ENCODE measurements around the gene PRH2. TPM values are rescaled to one million over a fixed set of nuclear protein-coding genes. Genes with fewer than 3 reads are reported as not detected.
A peak's percentile ranks its signal among the peaks of the same experiment; 100 is the strongest.

Gene PRH2
- total RNA-seq (2014; rRNA removed; shearing (Covaris generic); ENCODE audit: low replicate concordance) = not detected in 2 replicates

DNA sequence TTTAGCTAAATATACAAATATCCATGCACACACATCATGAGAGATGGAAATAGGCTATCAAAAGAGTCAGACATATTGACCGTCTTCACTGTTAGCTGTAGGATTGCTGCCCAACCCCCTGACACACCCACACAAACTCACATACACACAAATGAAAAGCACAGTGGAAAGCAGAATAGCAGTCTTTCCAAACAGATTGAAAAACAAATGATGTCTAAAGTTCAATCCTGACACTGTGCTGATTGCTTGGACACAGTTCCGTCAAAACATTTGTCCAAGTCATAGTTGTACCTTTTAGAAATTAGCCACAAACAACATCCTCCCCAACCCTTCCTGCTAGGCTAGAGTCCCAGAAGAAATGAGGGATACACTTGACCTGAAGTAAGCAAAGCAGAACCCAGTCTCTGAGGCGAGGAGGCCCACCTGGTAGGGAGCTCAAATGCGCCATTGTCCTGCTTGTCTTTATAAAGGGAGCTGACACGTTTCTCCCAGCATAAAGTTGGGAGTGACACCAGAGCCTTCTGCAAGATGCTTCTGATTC is at the start of gene PRH2:
TSS of gene PRH2 (plus strand) at position 491 of the 541 bp plus-strand sequence. CDS start at position 529, 38 bp downstream.
- Histone ChIP-seq H3K9me3 (no peaks in the 10 kb centered on the region), H3K36me3 (no peaks in the 10 kb centered on the region), H3K4me3 (no peak within 1 kb of the TSS), H3K27me3 (no peaks in the 10 kb centered on the region)
- no peak for DNase-seq

DNA sequence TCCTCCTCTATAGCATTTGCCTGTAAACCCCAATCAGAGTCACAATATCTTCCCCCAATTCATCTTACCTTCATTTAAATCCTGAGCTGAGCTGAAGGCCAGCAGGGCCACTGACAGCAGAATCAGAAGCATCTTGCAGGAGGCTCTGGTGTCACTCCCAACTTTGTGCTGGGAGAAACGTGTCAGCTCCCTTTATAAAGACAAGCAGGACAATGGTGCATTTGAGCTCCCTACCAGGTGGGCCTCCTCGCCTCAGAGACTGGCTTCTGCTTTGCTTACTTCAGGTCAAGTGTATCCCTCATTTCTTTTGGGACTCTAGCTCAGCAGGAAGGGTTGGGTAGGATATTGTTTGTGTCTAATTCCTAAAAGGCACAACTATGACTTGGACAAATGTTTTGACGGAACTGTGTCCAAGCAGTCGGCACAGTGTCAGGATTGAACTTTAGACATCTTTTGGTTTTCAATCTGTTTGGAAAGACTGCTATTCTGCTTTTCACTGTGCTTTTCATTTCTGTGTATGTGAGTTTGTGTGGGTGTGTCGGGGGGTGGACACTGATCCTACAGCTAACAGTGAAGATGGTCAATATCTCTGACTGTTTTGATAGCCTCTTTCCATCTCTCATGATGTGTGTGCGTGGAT is 44.8 kb upstream of the PRH2 start, which contains the start of gene PRH1:
TSS of gene PRH1 (minus strand) at position 170 of the 640 bp plus-strand sequence. CDS start at position 132, 38 bp downstream.
- Histone ChIP-seq H3K27me3 (no peaks in the 10 kb centered on the region), H3K36me3 (no peaks in the 10 kb centered on the region), H3K9me3 (no peaks in the 10 kb centered on the region), H3K4me3 (no peak within 1 kb of the TSS)
- DNase-seq = no peak

DNA sequence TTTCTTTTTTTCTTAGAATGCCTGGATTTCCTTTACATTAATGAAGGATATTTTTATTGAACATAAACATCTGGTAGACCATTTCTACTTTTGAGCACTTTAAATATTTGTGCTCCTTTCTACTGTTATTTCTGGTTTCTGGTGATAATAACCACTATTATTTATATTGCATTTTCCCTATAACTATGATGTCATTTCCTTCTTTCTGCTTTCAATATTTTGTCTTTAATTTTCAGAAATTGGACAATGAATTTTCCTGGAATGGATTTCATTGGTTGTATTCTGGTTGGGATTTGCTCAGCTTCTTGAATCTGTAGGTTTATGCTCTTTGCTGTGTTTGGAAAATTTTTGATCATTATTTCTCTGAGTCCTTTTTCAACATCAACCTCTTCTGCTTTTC is 39.8 kb upstream of the PRH2 start:
- Histone ChIP-seq H3K9me3 (no peaks in the 10 kb centered on the region), H3K4me3 (no peak overlapping the region), H3K27me3 (no peaks in the 10 kb centered on the region), H3K36me3 (no peaks in the 10 kb centered on the region)
- DNase-seq = no peak

DNA sequence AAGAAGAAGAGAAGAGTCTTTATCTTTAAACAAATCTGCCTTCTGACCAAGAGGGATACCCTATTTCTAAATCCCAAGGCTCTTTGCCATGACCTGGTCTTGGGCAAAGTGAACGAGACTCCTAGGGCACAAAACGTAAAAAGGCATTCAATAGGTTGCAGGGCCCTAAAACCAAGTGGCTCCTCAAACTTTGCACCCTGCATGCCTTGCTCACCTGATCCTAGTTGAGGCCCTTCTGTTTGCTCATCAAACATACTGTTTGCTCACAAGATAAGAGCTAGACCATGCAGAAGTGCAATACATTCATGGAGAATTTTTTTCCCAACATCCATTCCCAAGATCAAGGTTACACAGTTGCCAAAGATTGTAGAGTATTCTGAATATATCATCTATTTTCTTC is 37.1 kb upstream of the PRH2 start:
- H3K4me3 ChIP-seq = no peak overlapping the region
- H3K9me3 ChIP-seq = no peaks in the 10 kb centered on the region
- no peaks in the 10 kb centered on the region for H3K36me3 ChIP-seq
- no peaks in the 10 kb centered on the region for H3K27me3 ChIP-seq
- DNase-seq = no peak

DNA sequence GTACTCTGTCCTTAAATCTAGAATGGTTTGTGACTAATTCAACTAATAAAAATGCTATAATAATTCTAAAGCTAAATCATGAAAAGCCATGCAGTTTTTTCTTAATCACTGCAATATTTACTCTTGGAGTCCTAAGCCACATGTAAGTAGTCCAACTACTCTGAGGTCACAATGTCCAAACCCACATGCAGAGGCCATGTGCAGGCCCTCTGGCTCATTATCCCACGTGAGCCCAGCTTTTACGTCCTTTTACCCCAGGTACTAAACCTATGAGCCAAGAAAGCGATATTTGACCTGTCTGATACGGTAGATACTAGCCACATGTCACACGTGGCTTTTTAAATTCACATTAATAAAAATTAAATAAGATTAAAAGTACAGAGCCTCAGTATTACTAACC is 32.2 kb upstream of the PRH2 start:
- no peak overlapping the region for H3K4me3 ChIP-seq
- DNase-seq = no peak
- no peaks in the 10 kb centered on the region for H3K36me3 ChIP-seq
- H3K27me3 ChIP-seq = no peaks in the 10 kb centered on the region
- no peaks in the 10 kb centered on the region for H3K9me3 ChIP-seq

DNA sequence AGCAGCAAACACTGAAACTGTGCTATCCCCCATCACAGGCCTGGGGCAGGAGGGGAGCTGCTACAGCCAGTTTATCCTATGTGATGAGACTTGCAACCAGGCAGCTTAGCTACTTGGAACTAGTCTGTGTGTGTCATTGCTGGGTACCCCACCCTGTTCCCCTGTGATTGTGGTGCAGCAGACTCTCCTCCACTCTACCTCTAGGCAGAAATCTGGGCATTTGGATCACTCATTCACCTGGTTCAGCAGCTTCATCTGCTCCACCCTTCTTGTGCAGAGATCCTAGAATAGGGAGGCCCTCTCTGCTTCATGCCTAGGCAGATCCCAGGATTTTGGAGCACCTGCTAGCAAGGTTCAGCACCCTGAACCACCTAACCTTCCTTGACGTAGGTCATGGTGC is 28.5 kb upstream of the PRH2 start:
- no peaks in the 10 kb centered on the region for H3K27me3 ChIP-seq
- peaks cover 8% of the 10 kb centered on the region for H3K9me3 ChIP-seq

DNA sequence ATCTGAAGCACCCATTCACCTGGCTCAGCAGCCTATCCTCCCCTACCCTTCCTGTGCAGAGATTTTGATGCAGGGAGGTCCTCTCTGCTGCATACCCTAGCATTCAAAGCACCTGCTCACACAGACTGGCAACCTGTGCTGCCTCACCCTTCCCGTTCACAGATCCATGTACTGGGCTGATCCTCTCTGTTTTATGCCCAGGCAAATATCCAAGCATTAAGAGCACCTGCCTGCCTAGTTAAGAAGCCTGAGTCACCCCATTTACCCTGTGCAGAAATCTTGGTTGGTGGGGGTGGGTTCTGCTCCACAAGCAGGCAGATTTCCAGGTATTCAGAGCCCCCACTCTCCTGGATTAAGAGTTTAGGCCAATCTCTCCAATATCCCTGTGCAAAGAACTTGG is 28.1 kb upstream of the PRH2 start:
- Histone ChIP-seq H3K36me3 (peaks cover 2% of the 10 kb centered on the region; the same call in 1 of the 2 replicates), H3K4me3 (no peak overlapping the region), H3K27me3 (no peaks in the 10 kb centered on the region), H3K9me3 (peaks cover 9% of the 10 kb centered on the region)
- DNase-seq = no peak

More for the DNA sequence above, 28.5 kb upstream of the PRH2 start:
- no peak for DNase-seq
- Histone ChIP-seq H3K4me3 (no peak overlapping the region), H3K36me3 (peaks cover 2% of the 10 kb centered on the region; the same call in 1 of the 2 replicates)

DNA sequence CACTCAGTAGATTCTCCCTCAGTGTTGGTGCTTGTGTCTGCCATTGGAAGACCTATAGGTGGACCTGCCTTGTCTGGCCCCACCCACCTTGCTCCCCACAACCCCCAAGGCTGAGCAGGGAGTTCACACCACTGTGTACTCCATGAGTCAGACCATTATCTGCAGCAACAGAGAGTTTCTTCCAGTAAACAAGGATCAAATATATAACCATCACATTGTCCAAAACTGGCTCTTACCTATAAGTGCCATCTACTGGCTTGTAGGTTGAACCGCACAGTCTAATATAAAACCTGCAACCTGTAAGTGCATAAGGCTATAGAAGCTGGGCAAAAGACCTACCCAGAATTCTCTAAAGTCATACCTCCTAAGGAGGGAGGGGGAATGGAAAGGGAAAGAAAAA is 27.6 kb upstream of the PRH2 start:
- peaks cover 2% of the 10 kb centered on the region; the same call in 1 of the 2 replicates for H3K36me3 ChIP-seq
- no peak overlapping the region for H3K4me3 ChIP-seq
- DNase-seq = no peak
- peaks cover 10% of the 10 kb centered on the region for H3K9me3 ChIP-seq
- no peaks in the 10 kb centered on the region for H3K27me3 ChIP-seq

DNA sequence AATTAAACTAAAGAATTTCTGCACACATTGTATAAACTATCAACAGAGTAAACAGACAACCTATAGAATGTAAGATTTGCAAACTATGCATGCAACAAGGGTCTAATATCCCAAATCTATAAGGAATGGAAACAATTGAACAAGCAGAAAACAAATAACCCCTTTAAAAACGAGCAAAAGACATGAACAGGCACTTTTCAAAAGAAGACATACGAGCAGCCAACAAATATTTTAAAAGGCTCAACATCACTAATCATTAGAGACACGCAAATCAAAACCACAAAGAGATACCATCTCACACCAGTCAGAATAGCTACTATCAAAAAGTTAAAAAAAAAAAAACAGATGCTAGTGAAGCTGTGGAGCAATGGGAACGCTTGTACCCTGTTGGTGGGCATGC is 24.4 kb upstream of the PRH2 start:
- H3K9me3 ChIP-seq = peaks cover 10% of the 10 kb centered on the region
- peaks cover 2% of the 10 kb centered on the region; the same call in 1 of the 2 replicates for H3K36me3 ChIP-seq
- DNase-seq = no peak
- no peak overlapping the region for H3K4me3 ChIP-seq
- H3K27me3 ChIP-seq = no peaks in the 10 kb centered on the region

DNA sequence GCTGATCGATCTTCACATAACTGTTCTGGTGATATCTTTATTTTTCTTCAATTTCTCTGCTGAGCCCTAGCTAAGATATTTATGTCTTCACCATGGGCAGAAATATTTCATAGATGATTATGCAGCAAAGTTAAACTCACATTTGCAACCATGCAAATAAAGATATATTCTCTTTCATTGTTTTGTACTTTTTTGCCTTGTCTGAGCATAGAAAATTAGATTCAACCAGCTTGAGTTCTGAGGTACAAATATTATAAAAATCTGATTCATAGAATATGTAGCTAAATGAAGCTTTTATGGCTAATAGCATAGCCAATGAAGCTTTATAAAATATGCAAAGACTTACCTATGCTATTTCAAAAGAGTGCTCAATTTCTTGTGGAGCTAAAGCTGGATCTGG is 19.6 kb upstream of the PRH2 start, which contains the start of gene TAS2R13:
TSS of gene TAS2R13 (minus strand) at position 101 of the 400 bp plus-strand sequence. CDS start 264 bp downstream, outside the sequence.
- H3K36me3 ChIP-seq = no peaks in the 10 kb centered on the region
- H3K4me3 ChIP-seq = no peak within 1 kb of the TSS
- DNase-seq = no peak
- H3K9me3 ChIP-seq = peaks cover 6% of the 10 kb centered on the region
- no peaks in the 10 kb centered on the region for H3K27me3 ChIP-seq

DNA sequence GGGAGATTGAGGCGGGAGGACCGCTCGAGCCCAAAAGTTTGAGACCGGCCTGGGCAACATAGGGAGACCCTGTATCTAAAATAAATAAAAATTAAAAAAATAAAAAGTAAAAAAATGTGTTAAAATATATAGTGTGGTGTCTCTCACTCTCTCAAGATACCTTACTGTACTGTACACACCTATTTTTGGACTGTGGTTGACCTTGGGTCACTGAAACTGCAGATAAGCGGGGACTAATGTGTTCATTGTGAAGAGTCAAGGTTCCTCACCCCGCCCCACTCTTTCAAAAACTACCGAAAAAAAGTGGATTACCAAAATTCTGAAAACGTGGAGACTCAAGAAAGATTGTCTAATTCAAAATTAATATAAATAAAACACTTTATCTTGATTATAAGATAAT is 18.7 kb upstream of the PRH2 start:
- H3K4me3 ChIP-seq = no peak overlapping the region
- no peaks in the 10 kb centered on the region for H3K36me3 ChIP-seq
- 0 out of 2 replicates have a peak, but pooled peaks cover 2% of the 10 kb centered on the region for H3K9me3 ChIP-seq
- H3K27me3 ChIP-seq = no peaks in the 10 kb centered on the region
- DNase-seq = no peak

DNA sequence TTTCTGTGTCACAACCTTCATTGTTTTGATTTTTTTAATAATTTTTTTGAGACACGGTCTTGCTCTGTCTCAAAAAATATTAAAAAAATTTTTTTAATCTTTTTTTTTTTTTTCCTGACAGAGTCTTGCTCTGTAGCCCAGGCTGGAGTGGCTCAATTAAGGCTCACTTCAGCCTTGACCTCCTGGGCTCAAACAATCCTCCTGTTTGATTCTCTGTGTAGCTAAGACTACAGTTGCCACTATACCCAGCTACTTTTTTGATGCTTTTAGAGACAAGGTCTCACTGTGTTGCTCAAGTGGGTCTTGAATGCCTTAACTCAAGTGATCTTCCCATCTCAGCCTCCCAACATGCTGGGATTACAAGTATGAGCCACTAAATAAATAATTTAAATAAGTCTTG is 9.2 kb upstream of the PRH2 start:
- H3K27me3 ChIP-seq = no peaks in the 10 kb centered on the region
- no peak for DNase-seq
- no peaks in the 10 kb centered on the region for H3K9me3 ChIP-seq
- no peaks in the 10 kb centered on the region for H3K36me3 ChIP-seq
- H3K4me3 ChIP-seq = no peak overlapping the region

DNA sequence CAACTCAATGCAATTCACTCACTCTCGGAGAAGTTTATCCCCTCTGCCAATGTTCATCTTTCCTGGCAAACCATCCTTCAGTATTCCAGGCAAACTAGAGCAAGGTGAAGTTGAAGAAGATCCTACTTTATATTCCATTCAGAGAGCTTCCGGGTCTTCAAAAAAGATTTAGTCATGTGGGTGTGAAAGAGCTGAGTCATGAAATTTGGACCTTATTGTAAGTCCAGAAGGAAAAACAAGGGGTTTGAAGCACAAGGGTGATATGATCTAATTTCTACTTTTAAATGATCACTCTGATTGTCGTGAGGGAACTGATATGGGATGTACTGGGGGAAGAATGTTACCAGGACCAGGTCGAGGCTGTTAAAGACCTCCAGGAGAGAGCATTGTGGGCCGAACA is 2.8 kb upstream of the PRH2 start:
- H3K36me3 ChIP-seq = no peaks in the 10 kb centered on the region
- DNase-seq = no peak

DNA sequence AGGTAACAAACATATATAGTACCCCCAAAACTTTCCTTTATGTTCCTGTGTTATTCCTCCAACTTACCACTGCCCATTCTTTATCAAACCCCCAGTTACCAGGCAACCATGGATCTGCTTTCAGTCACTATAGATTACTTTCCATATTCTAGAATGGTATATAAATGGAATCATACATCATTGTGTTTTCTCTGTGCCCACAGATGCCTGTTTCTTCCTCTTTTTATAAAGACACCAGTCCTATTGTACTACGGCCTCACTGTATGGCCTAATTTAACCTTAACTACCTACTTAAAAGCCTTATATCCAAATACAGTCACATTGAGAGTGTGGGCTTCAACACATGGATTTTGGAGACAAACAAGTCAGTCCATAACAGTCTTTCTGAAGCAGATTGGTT is 7.5 kb downstream of the PRH2 start:
- DNase-seq = no peak
- Histone ChIP-seq H3K27me3 (no peaks in the 10 kb centered on the region), H3K4me3 (no peak overlapping the region), H3K9me3 (no peaks in the 10 kb centered on the region), H3K36me3 (no peaks in the 10 kb centered on the region)

More for the DNA sequence above, 2.8 kb upstream of the PRH2 start:
- Histone ChIP-seq H3K27me3 (no peaks in the 10 kb centered on the region), H3K4me3 (no peak overlapping the region), H3K9me3 (no peaks in the 10 kb centered on the region)

DNA sequence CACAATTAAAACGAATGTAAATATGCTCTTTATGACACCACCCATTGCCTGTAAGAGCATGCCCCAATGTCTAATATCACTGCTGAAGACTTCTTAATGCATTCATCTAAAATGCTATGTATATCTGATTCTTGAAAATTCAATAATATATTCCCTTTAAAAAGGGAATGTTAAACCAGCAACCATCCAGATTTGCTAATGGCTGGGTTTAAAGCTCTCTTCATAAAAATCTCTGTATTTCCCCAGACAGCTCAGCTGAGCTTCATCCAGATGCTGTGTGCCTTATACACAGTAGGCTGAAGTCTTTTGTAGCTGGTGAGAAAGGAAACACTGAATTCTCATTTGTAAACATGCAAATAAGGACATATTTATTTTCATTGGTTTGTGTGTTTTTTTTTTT is 10.1 kb downstream of the PRH2 start, which contains the start of gene TAS2R14:
TSS of gene TAS2R14 (minus strand) at position 101 of the 400 bp plus-strand sequence. CDS start at position 45, 56 bp downstream.
- H3K27me3 ChIP-seq = no peaks in the 10 kb centered on the region
- H3K4me3 ChIP-seq = no peak within 1 kb of the TSS
- DNase-seq = no peak
- no peaks in the 10 kb centered on the region for H3K36me3 ChIP-seq
- peaks cover 1% of the 10 kb centered on the region; the same call in 1 of the 2 replicates for H3K9me3 ChIP-seq

DNA sequence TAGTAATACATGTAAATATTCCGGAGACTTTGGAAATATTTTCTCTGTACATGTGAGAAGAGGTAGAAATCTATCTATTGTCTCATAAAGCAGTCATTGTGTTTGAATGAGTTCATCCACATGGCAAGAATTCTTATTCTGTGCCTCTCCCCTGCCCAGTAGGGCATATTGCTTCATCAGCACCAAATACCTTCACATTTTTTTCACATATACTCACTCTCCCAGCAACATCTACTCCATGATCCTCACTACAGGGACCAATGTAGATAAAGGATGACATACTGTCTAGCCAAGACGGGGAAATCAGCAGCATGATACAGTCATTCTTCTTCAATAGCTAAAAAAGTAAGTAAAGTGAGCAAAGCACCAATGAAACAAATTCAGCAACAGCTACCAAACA is 11.4 kb downstream of the PRH2 start:
- peaks cover 4% of the 10 kb centered on the region; the same call in 1 of the 2 replicates for H3K9me3 ChIP-seq
- no peaks in the 10 kb centered on the region for H3K27me3 ChIP-seq
- H3K36me3 ChIP-seq = no peaks in the 10 kb centered on the region
- no peak overlapping the region for H3K4me3 ChIP-seq
- peak; percentile 4 for DNase-seq

DNA sequence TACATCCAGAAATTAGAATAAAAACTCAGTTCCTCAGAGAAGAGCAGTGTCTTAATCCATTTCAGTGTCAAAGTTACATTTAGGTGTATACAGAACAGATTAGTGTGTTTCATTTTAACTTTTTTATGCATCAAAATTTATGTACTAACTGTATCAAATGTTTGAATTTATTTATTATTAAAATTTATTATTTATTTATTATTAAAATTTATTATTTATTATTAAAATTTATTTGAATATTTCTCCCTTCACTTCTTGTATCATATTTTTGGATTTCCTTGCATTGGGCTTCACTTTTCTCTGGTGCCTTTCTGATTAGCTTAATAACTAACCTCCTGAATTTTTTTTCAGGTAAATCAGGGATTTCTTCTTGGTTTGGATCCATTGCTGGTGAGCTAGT is 12.3 kb downstream of the PRH2 start:
- Histone ChIP-seq H3K9me3 (peaks cover 4% of the 10 kb centered on the region), H3K4me3 (no peak overlapping the region), H3K27me3 (no peaks in the 10 kb centered on the region), H3K36me3 (no peaks in the 10 kb centered on the region)
- no peak for DNase-seq
